Glomerular endothelial cell (primary cell): ENCODE data around the gene RALY. TPM values are rescaled to one million over a fixed set of nuclear protein-coding genes. Genes with fewer than 3 reads are reported as not detected.
A peak's percentile ranks its signal among the peaks of the same experiment; 100 is the strongest.

Experiments
- DNase-seq: peaks from one replicate; pipeline ENCODE4 v3.0.0-alpha.2; 2011; ENCODE audit warnings: low read depth, low spot score; ENCODE audit errors: extremely low read depth
- total RNA-seq: library from RNA; depleted of rRNA; stranded (reverse); fragments of >200 nt; gene quantifications from 2 replicates; pipeline ENCODE4 v1.2.3, GENCODE V29; 2015

RALY gene
- total RNA-seq, 1 donor from 2014 or later, result 170 TPM

- no peak for DNase-seq
Measured at GRCh38 chr20:34045930-34046725, 52.4 kb downstream of the RALY start.

- DNase-seq, result no peak
Measured at GRCh38 chr20:34047010-34047687, 53.4 kb downstream of the RALY start.

- DNase-seq, result no peak
Measured at GRCh38 chr20:34047917-34048316, 54.2 kb downstream of the RALY start.

GRCh38 chr20:34049389-34049788 lies 55.7 kb downstream of the RALY start:
- no peak for DNase-seq

- DNase-seq, result no peak
Measured at GRCh38 chr20:34049897-34050695, 56.4 kb downstream of the RALY start.

- DNase-seq, result no peak
Measured at GRCh38 chr20:34052414-34052813, 58.7 kb downstream of the RALY start.

GRCh38 chr20:34055290-34055689 lies 61.6 kb downstream of the RALY start:
- DNase-seq, result no peak

GRCh38 chr20:34058831-34059230 lies 65.1 kb downstream of the RALY start:
- no peak for DNase-seq

- DNase-seq, result no peak
Measured at GRCh38 chr20:34060970-34061369, 67.3 kb downstream of the RALY start.

- DNase-seq, result no peak
Measured at GRCh38 chr20:34061695-34062094, 68.0 kb downstream of the RALY start.

- no peak for DNase-seq
Measured at GRCh38 chr20:34062570-34063482, 69.1 kb downstream of the RALY start.

GRCh38 chr20:34064286-34064685 lies 70.6 kb downstream of the RALY start:
- DNase-seq, result no peak

GRCh38 chr20:34065260-34065659 lies 71.5 kb downstream of the RALY start:
- no peak for DNase-seq

- DNase-seq, result no peak
Measured at GRCh38 chr20:34066476-34067090, 72.9 kb downstream of the RALY start.

GRCh38 chr20:34068001-34068400 lies 74.3 kb downstream of the RALY start:
- no peak for DNase-seq

- DNase-seq, result peak; percentile 79
Measured at GRCh38 chr20:34069341-34070078, 75.8 kb downstream of the RALY start.

GRCh38 chr20:34070079-34070439 lies 76.3 kb downstream of the RALY start:
- no peak for DNase-seq

- DNase-seq, result no peak
Measured at GRCh38 chr20:34070859-34071258, 77.1 kb downstream of the RALY start.

GRCh38 chr20:34072076-34072475 lies 78.4 kb downstream of the RALY start:
- DNase-seq, result no peak
